Neuron (in vitro differentiated cells): ENCODE data around the gene ZDHHC20.

ENCODE experiments used
- H2AFZ ChIP-seq: one replicate; pipeline ENCODE4 v1.6.1; 2013; ENCODE audit warnings: low read depth, mild to moderate bottlenecking, inconsistent platforms, low read length, moderate library complexity
- H3K27me3 ChIP-seq: one replicate; pipeline ENCODE4 v1.6.1; 2013; ENCODE audit warnings: low read length; ENCODE audit not compliant: insufficient read depth
- H3K36me3 ChIP-seq: one replicate; pipeline ENCODE4 v1.6.1; 2013; ENCODE audit warnings: low read length; ENCODE audit not compliant: insufficient read depth
- H3K4me1 ChIP-seq: one replicate; pipeline ENCODE4 v1.6.1; 2013; ENCODE audit warnings: low read length; ENCODE audit not compliant: insufficient read depth
- H3K4me3 ChIP-seq: 2 replicates; pipeline ENCODE4 v1.5.1; 2013; ENCODE audit warnings: mild to moderate bottlenecking, low read length, moderate library complexity
- H3K9me3 ChIP-seq: one replicate; pipeline ENCODE4 v1.6.1; 2013; ENCODE audit warnings: low read length

Gene ZDHHC20, protein sequence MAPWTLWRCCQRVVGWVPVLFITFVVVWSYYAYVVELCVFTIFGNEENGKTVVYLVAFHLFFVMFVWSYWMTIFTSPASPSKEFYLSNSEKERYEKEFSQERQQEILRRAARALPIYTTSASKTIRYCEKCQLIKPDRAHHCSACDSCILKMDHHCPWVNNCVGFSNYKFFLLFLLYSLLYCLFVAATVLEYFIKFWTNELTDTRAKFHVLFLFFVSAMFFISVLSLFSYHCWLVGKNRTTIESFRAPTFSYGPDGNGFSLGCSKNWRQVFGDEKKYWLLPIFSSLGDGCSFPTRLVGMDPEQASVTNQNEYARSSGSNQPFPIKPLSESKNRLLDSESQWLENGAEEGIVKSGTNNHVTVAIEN

DNA sequence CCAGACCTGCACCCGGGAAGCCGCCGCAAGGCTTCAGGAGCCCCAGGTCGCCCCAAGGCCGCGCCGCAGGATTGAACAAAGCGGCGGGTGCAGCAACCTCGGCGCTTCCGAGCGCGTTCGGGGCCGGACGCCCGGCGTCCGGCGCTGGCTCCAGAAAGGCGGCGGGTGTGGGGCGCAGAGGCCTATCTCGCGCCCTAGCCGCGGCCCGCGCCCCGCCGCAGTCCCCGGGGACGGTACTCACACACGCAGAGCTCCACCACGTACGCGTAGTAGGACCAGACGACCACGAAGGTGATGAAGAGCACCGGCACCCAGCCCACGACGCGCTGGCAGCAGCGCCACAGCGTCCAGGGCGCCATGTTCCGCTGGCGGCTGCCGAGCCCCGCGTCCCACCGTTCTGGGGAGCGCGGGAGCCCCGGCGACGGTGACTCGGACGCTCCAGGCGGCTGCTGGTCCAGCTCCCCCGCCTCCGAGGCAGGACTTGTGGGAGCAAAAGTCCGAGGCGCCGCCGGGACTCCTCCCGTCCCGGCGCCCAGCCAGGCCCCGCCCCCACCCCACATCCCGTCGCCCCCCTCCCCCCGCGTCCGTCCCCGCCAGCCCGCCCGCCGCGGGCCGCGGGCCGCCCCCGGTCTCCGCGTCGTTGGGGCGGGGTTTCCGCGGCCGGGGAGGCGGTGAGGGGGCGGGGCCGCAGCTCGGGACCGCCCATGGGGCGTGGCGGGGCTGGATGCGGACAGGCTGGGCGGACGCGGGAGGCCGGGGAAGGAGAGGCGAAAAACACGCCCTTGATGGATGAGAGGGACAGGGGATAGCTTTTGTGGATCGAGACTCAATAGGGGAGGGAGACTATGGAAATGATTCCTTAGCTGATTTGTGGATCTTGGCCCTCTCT, at the start of gene ZDHHC20:
Gene ZDHHC20 (minus strand): TSS at position 491 of the 889 bp plus-strand sequence. CDS start 132 bp downstream, at position 359.
- Histone ChIP-seq H3K4me3 (peak within 1 kb of the TSS; percentile 99), H3K4me1 (peaks cover 16% of the 10 kb centered on the region), H3K36me3 (no peaks in the 10 kb centered on the region), H3K27me3 (no peaks in the 10 kb centered on the region), H3K9me3 (peaks cover 4% of the 10 kb centered on the region), H2AFZ (peak within 1 kb of the TSS; percentile 65)

DNA sequence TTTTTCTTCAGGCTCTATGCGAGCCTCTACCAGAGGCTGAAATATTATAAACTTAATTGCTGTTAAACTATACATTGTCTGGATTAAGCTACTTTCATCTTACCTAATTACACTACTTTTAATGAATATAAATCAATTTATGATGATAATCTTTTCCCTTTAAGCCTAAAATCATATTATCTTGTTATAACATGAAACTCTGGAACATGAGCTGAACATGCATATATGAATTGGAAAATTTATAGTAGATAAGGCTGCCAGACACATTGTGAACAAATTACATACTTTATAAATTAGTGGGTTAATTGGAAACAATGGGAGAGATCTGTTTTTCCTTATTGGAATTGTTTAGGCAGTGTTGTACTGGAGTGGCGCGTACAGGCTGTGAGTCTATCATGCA, 45.3 kb upstream of the ZDHHC20 start:
- Histone ChIP-seq H3K36me3 (peaks cover 28% of the 10 kb centered on the region), H3K27me3 (no peaks in the 10 kb centered on the region), H3K9me3 (no peaks in the 10 kb centered on the region), H2AFZ (no peak overlapping the region), H3K4me1 (no peaks in the 10 kb centered on the region), H3K4me3 (no peak overlapping the region)

DNA sequence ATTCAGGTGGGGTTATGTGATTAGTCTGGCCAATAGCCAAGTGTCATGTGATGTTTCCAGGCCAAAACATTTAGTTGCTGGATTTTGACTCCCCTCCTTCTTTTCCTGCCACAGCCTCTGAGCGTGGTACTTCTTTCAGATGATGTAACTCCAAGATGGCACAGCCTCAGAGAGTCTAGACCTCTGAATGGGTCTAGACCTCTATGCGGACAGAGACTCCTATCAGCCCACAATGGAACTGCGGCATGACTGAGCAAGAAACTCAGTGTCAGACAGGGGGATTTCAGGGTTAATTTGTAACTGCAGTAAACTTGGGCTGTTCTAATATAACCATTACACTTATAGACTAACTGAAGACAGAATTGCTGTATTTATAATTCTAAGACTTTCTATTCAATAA, 42.6 kb upstream of the ZDHHC20 start:
- Histone ChIP-seq H2AFZ (no peak overlapping the region), H3K9me3 (no peaks in the 10 kb centered on the region), H3K4me3 (no peak overlapping the region), H3K4me1 (no peaks in the 10 kb centered on the region), H3K27me3 (no peaks in the 10 kb centered on the region), H3K36me3 (peaks cover 16% of the 10 kb centered on the region)

DNA sequence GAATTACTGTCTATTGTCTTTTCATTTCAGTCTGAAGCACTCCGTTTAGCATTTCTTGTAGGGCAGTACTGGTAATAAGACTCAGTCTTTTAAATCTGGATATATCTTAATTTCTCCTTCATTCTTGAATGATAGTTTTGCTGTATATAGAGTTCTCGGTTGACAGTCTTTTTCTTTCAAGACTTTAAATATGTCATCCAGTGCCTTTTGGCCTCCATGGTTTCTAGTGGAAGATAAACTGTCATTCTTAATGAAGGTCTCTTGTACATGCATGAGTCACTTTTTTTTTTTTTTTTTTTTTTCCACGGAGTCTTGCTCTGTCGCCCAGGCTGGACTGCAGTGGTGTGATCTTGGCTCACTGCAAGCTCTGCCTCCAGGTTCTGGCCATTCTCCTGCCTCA, 27.2 kb upstream of the ZDHHC20 start:
- Histone ChIP-seq H2AFZ (no peak overlapping the region), H3K4me3 (no peak overlapping the region), H3K9me3 (peaks cover 12% of the 10 kb centered on the region), H3K4me1 (no peaks in the 10 kb centered on the region), H3K36me3 (peaks cover 3% of the 10 kb centered on the region), H3K27me3 (no peaks in the 10 kb centered on the region)

DNA sequence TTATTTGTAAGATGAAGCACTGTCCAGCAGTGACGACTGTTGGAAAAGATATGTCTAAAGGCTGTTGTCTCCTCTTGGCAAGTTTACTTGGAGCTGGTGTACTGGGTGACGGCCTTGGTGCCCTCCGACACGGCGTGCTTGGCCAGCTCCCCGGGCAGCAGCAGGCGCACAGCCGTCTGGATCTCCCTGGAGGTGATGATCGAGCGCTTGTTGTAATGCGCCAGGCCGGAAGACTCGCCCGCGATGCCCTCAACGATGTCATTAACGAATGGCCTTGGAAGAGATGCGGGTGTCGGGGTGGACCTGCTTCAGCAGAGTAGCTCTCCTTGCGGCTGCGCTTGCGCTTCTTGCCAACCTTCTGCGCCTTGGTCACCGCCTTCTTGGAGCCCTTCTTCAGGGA, 24.6 kb upstream of the ZDHHC20 start:
- H3K27me3 ChIP-seq, result no peaks in the 10 kb centered on the region
- H3K4me3 ChIP-seq, result no peak overlapping the region
- H2AFZ ChIP-seq, result no peak overlapping the region
- H3K4me1 ChIP-seq, result no peaks in the 10 kb centered on the region
- peaks cover 5% of the 10 kb centered on the region for H3K9me3 ChIP-seq
- no peaks in the 10 kb centered on the region for H3K36me3 ChIP-seq

DNA sequence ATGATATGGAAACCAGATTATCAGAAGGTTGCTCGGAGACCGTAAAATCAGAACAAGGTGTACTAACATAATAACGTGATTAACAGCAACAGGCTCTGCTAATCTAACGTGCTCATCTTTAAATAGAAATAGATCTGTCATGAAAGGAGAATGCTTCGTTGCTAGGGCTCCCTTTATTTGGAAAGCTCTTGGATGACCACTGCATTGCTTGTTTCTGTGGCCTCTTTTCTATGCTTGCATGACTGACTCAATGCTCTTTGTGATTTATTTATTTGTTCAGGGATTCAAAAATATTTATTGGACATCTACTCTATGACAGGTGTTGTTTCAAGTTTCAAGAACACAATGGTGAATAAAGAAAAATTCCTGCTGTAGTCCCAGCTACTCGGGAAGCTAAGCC, 22.3 kb upstream of the ZDHHC20 start:
- no peak overlapping the region for H2AFZ ChIP-seq
- H3K36me3 ChIP-seq, result no peaks in the 10 kb centered on the region
- no peaks in the 10 kb centered on the region for H3K27me3 ChIP-seq
- no peaks in the 10 kb centered on the region for H3K4me1 ChIP-seq
- H3K4me3 ChIP-seq, result no peak overlapping the region
- H3K9me3 ChIP-seq, result no peaks in the 10 kb centered on the region

DNA sequence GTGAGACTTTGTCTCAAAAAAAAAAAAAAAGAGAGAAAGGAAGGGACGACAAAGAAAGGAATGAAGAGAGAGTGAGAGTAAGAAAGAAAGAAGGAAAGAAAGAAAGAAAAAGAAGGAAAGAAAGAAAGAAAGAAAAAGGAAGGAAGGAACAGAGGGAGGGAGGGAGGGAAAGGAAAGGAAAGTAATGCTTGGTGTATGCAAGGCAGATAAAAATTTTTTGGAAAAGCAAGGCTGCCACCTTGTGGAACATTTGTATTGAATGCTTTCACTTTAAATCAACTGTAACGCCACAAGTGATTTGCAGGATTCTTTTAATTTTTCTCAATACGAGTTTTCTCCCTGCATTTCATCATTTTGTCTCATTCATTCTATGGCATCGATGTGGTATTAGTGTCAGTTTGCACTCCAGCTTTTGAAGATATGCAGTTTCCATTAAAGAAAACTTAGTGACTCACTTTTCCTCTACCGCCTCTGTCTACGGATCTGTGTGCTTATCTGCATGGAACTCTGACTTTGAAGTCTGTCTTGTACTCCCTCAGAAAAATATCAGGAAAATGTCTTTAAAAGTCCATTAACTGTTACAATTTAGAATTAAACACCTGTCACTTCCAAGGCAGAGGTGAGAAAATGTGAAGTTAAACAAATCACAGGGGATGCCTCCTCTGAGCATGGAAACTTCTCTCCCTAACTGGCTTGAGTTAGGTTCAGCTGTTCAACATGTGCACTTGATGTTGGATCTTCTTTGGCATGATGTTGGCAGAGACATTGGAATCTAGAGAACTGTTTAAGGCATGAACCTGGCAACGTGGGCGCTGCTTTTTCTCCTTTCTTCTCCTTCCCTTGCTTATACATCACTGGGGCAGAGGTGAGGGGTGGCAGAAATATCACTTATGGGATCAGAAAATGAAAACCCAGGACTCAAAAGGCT, 20.0 kb upstream of the ZDHHC20 start:
- no peak overlapping the region for H3K4me3 ChIP-seq
- H3K27me3 ChIP-seq, result no peaks in the 10 kb centered on the region
- H3K9me3 ChIP-seq, result no peaks in the 10 kb centered on the region
- H3K4me1 ChIP-seq, result no peaks in the 10 kb centered on the region
- no peak overlapping the region for H2AFZ ChIP-seq
- no peaks in the 10 kb centered on the region for H3K36me3 ChIP-seq

DNA sequence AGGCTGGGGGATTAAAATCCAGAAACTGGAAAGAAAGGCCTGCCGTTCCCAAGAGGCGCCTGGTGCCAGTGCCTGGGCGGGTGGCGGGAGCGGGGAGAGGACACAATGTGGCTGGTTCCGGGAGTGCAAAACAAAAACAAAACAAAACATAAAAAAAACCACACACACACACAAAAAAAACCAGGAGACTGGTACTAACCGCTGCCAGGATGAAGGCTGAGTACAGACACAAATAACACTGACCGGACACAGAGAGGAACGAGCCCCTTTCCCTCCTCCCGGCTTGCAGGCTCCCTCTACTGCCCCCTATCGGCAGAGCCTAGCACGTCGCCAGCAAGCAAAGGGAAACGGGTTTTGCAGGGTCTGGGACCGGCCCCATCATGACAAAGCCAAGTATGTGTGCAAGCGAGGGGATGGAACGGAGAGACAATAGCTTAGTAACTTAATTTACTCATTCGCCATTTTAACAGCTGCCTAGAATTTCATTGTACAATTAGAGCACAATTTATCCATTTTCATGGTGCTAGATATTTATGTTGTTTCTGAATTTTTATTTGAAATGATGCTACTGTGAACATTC, 17.9 kb upstream of the ZDHHC20 start:
- H3K27me3 ChIP-seq, result no peaks in the 10 kb centered on the region
- peak overlapping the region; percentile 46 for H3K4me3 ChIP-seq
- H2AFZ ChIP-seq, result peak overlapping the region; percentile 67
- no peaks in the 10 kb centered on the region for H3K36me3 ChIP-seq
- no peaks in the 10 kb centered on the region for H3K4me1 ChIP-seq
- H3K9me3 ChIP-seq, result no peaks in the 10 kb centered on the region

DNA sequence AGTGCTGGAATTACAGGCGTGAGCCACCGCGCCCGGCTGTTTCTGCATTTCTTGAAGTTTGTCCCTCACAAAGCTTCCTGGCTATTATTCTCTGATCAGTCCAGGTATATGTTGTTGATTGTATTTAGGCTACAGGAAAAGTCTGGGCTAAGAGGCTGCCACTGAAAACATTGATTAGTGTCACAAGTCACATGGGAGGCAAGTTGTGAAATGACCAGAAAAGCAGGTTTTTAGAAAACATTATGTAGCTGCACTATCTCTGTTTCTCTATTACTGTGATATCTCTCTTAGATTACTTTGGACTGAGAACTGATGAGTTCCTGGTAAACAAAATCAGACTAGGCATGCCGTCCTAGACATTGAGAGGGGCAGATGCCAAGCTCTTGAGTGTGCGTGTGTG, 16.0 kb upstream of the ZDHHC20 start:
- H3K9me3 ChIP-seq, result no peaks in the 10 kb centered on the region

DNA sequence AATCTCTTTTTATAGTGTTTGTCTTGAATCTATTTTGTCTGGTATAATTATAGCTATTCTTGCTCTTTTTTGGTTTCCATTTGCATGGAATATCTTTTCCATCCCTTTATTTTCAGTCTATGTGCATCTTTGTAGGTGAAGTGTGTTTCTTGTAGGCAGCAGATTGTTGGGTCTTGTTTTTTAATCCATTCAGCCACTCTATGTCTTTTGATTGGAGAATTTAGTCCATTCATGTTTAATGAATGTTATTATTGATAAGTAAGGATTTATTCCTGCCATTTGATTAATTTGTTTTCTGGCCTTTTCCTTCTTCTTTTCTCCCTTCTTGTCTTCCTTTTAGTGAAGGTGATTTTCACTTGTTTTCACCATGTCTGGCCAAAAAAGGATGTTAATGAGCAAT, 11.7 kb upstream of the ZDHHC20 start:
- no peaks in the 10 kb centered on the region for H3K27me3 ChIP-seq
- H3K9me3 ChIP-seq, result peaks cover 2% of the 10 kb centered on the region
- no peaks in the 10 kb centered on the region for H3K36me3 ChIP-seq
- H3K4me1 ChIP-seq, result no peaks in the 10 kb centered on the region
- no peak overlapping the region for H3K4me3 ChIP-seq
- no peak overlapping the region for H2AFZ ChIP-seq

More for the DNA sequence above, 16.0 kb upstream of the ZDHHC20 start:
- no peak overlapping the region for H3K4me3 ChIP-seq
- no peak overlapping the region for H2AFZ ChIP-seq
- H3K27me3 ChIP-seq, result no peaks in the 10 kb centered on the region
- no peaks in the 10 kb centered on the region for H3K4me1 ChIP-seq
- H3K36me3 ChIP-seq, result no peaks in the 10 kb centered on the region

DNA sequence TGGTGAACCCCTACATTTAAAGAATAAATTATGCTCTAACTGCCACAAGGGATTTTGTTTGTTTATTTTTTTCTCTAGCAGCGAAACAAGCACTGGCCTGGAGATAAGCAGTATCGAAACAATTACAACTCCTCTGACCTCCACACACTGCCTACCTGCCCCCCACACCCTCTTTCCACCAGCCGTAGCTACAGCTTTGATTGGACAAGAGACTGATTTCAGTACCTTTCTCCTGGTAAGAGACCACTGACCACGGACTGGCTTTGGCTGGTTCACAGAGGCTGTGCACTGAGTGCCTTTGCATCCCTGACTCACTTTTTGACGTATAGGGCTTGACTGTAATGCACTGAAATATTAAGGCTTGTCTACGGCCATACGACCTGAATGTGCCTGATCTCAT, 7.4 kb upstream of the ZDHHC20 start:
- Histone ChIP-seq H3K9me3 (peaks cover 2% of the 10 kb centered on the region), H3K4me3 (no peak overlapping the region), H2AFZ (no peak overlapping the region), H3K36me3 (no peaks in the 10 kb centered on the region), H3K4me1 (no peaks in the 10 kb centered on the region), H3K27me3 (no peaks in the 10 kb centered on the region)

DNA sequence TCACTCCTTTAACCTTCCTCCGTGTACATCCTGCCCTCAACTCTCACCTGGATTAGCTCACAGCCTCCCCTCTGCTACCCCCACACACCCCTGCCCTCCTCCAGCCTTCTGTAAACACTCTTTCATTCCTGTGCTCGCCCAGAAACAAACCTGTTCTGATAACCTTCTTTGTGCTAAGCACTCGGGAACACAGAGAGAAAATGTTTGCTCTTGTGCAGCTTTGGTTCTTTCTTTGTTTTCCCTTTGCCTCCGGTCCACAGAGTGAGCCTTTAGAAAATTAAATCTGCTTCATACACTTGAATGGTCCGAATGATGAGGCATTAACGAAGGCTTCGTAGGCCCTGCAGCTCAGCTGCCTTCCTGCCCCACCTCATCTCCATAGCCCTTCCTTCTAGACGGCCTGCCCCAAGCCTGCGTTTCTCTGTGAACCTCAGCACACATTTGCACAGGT, 6.6 kb upstream of the ZDHHC20 start:
- Histone ChIP-seq H2AFZ (no peak overlapping the region), H3K4me1 (no peaks in the 10 kb centered on the region), H3K4me3 (no peak overlapping the region), H3K9me3 (peaks cover 2% of the 10 kb centered on the region), H3K27me3 (no peaks in the 10 kb centered on the region), H3K36me3 (no peaks in the 10 kb centered on the region)
